ENCODE measurements around the gene HECTD1. TPM values are rescaled to one million over a fixed set of nuclear protein-coding genes. Genes with fewer than 3 reads are reported as not detected.

HECTD1 gene
- total RNA-seq, 1 donor from 2014 or later, result 110 TPM

DNA sequence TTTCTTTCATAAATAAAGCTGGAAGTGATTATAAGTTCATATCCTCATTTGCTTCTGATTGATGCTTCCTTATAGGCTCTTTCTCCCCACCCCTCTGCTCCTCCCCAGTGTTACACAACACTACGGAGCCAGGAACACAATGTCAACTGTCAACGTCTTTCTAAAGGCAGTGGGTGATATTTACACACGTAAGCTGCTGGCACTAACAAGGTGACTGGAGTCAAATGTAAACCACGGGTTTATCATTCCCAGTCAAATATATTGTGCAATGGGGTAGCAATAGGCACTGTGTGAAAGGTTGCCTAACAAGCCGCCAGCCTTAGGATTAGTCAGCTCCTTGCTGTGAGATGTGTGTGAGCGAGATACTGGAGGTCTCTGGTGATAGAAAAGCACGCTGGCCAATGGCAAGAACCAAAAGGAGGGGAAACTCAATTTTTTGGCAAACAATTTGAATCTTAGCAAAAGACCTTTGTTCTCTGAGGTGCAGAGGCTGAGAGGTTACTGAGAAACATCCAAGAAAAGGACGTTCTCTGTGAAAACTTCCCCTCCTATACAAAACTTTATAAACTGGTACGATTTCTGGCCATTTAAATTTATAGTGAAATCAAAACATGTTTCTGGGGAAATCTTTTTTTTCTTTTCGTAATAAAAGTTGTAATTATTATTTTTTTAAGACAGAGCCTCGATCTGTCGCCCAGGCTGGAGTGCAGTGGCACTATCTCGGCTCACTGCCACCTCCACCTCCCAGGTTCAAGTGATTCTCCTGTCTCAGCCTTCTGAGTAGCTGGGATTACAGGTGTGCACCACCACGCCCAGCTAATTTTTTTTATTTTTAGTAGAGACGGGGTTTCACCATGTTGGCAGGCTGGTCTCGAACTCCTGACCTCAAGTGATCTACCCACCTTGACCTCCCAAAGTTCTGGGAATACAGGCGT is 22.3 kb upstream of the HECTD1 start:
- Histone ChIP-seq H3K27me3 (ENCODE audit: insufficient read depth, low read length) (no peaks in the 10 kb centered on the region), H3K79me2 (ENCODE audit: insufficient read depth, low read length) (no peaks in the 10 kb centered on the region), H3K4me2 (ENCODE audit: low read length) (peak overlapping the region; percentile 85), H4K20me1 (ENCODE audit: insufficient read depth, low read length) (no peaks in the 10 kb centered on the region), H3K4me3 (ENCODE audit: insufficient read depth, low read depth, low read length) (peak overlapping the region; percentile 43), H3K36me3 (ENCODE audit: insufficient read depth, low read length) (no peaks in the 10 kb centered on the region), H2AFZ (ENCODE audit: low read depth, low read length) (peak overlapping the region; percentile 80), H3K9me3 (ENCODE audit: insufficient read depth, low read depth, low read length) (no peaks in the 10 kb centered on the region), H3K27ac (ENCODE audit: low read depth, low read length) (no peak overlapping the region), H3K4me1 (ENCODE audit: insufficient read depth, low read length) (no peaks in the 10 kb centered on the region), H3K9ac (ENCODE audit: low read length) (peak overlapping the region; percentile 38)
- no peaks in the 10 kb centered on the region for H3K36me3 Mint-ChIP-seq (ENCODE audit: low read depth, unreplicated experiment)
- H3K27ac Mint-ChIP-seq (ENCODE audit: unreplicated experiment), result no peak overlapping the region
- TF ChIP-seq, protein P1, sequence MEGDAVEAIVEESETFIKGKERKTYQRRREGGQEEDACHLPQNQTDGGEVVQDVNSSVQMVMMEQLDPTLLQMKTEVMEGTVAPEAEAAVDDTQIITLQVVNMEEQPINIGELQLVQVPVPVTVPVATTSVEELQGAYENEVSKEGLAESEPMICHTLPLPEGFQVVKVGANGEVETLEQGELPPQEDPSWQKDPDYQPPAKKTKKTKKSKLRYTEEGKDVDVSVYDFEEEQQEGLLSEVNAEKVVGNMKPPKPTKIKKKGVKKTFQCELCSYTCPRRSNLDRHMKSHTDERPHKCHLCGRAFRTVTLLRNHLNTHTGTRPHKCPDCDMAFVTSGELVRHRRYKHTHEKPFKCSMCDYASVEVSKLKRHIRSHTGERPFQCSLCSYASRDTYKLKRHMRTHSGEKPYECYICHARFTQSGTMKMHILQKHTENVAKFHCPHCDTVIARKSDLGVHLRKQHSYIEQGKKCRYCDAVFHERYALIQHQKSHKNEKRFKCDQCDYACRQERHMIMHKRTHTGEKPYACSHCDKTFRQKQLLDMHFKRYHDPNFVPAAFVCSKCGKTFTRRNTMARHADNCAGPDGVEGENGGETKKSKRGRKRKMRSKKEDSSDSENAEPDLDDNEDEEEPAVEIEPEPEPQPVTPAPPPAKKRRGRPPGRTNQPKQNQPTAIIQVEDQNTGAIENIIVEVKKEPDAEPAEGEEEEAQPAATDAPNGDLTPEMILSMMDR (IDR thresholded peaks at IDR 0.05; ENCODE audit: insufficient read depth, low read depth, low read length), result no peak
- no peak for TF ChIP-seq EZH2 (IDR thresholded peaks at IDR 0.05; ENCODE audit: insufficient read depth, low read length)
- no peak overlapping the region for H3K4me3 Mint-ChIP-seq (ENCODE audit: unreplicated experiment)
- FAIRE-seq (no peak), DNase-seq (ENCODE audit: low read depth) (peak; percentile 91)
- no peaks in the 10 kb centered on the region for H3K9me3 Mint-ChIP-seq (ENCODE audit: unreplicated experiment)
- H3K27me3 Mint-ChIP-seq (ENCODE audit: low read depth, unreplicated experiment), result no peaks in the 10 kb centered on the region
- H3K4me1 Mint-ChIP-seq (ENCODE audit: low read depth, unreplicated experiment), result no peaks in the 10 kb centered on the region

- Histone ChIP-seq H3K9me3 (ENCODE audit: insufficient read depth, low read depth, low read length) (no peaks in the 10 kb centered on the region), H3K9ac (ENCODE audit: low read length) (no peak overlapping the region), H3K27ac (ENCODE audit: low read depth, low read length) (no peak overlapping the region), H3K27me3 (ENCODE audit: insufficient read depth, low read length) (no peaks in the 10 kb centered on the region), H3K79me2 (ENCODE audit: insufficient read depth, low read length) (no peaks in the 10 kb centered on the region), H3K36me3 (ENCODE audit: insufficient read depth, low read length) (no peaks in the 10 kb centered on the region), H4K20me1 (ENCODE audit: insufficient read depth, low read length) (no peaks in the 10 kb centered on the region), H2AFZ (ENCODE audit: low read depth, low read length) (no peak overlapping the region), H3K4me1 (ENCODE audit: insufficient read depth, low read length) (no peaks in the 10 kb centered on the region), H3K4me3 (ENCODE audit: insufficient read depth, low read depth, low read length) (no peak overlapping the region), H3K4me2 (ENCODE audit: low read length) (no peak overlapping the region)
- no peaks in the 10 kb centered on the region for H3K9me3 Mint-ChIP-seq (ENCODE audit: unreplicated experiment)
- no peaks in the 10 kb centered on the region for H3K36me3 Mint-ChIP-seq (ENCODE audit: low read depth, unreplicated experiment)
- no peak for FAIRE-seq
- no peaks in the 10 kb centered on the region for H3K4me1 Mint-ChIP-seq (ENCODE audit: low read depth, unreplicated experiment)
- H3K4me3 Mint-ChIP-seq (ENCODE audit: unreplicated experiment), result no peak overlapping the region
- TF ChIP-seq EZH2 (IDR thresholded peaks at IDR 0.05; ENCODE audit: insufficient read depth, low read length), result no peak
- TF ChIP-seq, protein P1 (IDR thresholded peaks at IDR 0.05; ENCODE audit: insufficient read depth, low read depth, low read length), result no peak
- no peaks in the 10 kb centered on the region for H3K27me3 Mint-ChIP-seq (ENCODE audit: low read depth, unreplicated experiment)
- no peak overlapping the region for H3K27ac Mint-ChIP-seq (ENCODE audit: unreplicated experiment)
- DNase-seq (ENCODE audit: low read depth), result no peak
Observed at GRCh38 chr14:31229009-31229408, 21.4 kb upstream of the HECTD1 start.

- Histone ChIP-seq H3K4me1 (ENCODE audit: insufficient read depth, low read length) (no peaks in the 10 kb centered on the region), H3K79me2 (ENCODE audit: insufficient read depth, low read length) (no peaks in the 10 kb centered on the region), H3K27me3 (ENCODE audit: insufficient read depth, low read length) (no peaks in the 10 kb centered on the region), H3K4me3 (ENCODE audit: insufficient read depth, low read depth, low read length) (no peak overlapping the region), H3K27ac (ENCODE audit: low read depth, low read length) (no peak overlapping the region), H3K4me2 (ENCODE audit: low read length) (no peak overlapping the region), H3K9ac (ENCODE audit: low read length) (no peak overlapping the region), H3K9me3 (ENCODE audit: insufficient read depth, low read depth, low read length) (no peaks in the 10 kb centered on the region), H3K36me3 (ENCODE audit: insufficient read depth, low read length) (no peaks in the 10 kb centered on the region), H2AFZ (ENCODE audit: low read depth, low read length) (no peak overlapping the region), H4K20me1 (ENCODE audit: insufficient read depth, low read length) (no peaks in the 10 kb centered on the region)
- FAIRE-seq, result no peak
- Mint-ChIP-seq H3K4me1 (ENCODE audit: low read depth, unreplicated experiment) (no peaks in the 10 kb centered on the region), H3K27me3 (ENCODE audit: low read depth, unreplicated experiment) (no peaks in the 10 kb centered on the region), H3K4me3 (ENCODE audit: unreplicated experiment) (no peak overlapping the region), H3K36me3 (ENCODE audit: low read depth, unreplicated experiment) (no peaks in the 10 kb centered on the region), H3K9me3 (ENCODE audit: unreplicated experiment) (no peaks in the 10 kb centered on the region), H3K27ac (ENCODE audit: unreplicated experiment) (no peak overlapping the region)
- no peak for DNase-seq (ENCODE audit: low read depth)
- TF ChIP-seq EZH2 (IDR thresholded peaks at IDR 0.05; ENCODE audit: insufficient read depth, low read length), result no peak
- TF ChIP-seq, protein P1 (IDR thresholded peaks at IDR 0.05; ENCODE audit: insufficient read depth, low read depth, low read length), result no peak
Observed at GRCh38 chr14:31228533-31228932, 20.9 kb upstream of the HECTD1 start.
